Central memory CD4-positive, alpha-beta T cell (primary cell): ENCODE data around the gene PPFIBP1.
"Not testable (repeated sequence)": the region's sequence is repeated elsewhere in the genome, so short reads cannot be mapped to it uniquely, and the experiment has no call there.

Experiments used
- DNase-seq: peaks from one replicate; pipeline ENCODE4 v3.0.0; 2022

Gene PPFIBP1

GRCh38 chr12:27595231-27595642, 71.2 kb downstream of the PPFIBP1 start:
- DNase-seq: no peak

GRCh38 chr12:27598866-27599265, 74.9 kb downstream of the PPFIBP1 start:
- not testable (repeated sequence) for DNase-seq

- DNase-seq: not testable (repeated sequence)
Observed at GRCh38 chr12:27601056-27601828, 77.2 kb downstream of the PPFIBP1 start.

GRCh38 chr12:27602516-27602915, 78.5 kb downstream of the PPFIBP1 start:
- DNase-seq: no peak

GRCh38 chr12:27604431-27604830, 80.4 kb downstream of the PPFIBP1 start:
- DNase-seq: no peak

GRCh38 chr12:27606986-27607385, 83.0 kb downstream of the PPFIBP1 start:
- no peak for DNase-seq

- DNase-seq: no peak
Observed at GRCh38 chr12:27607591-27607990, 83.6 kb downstream of the PPFIBP1 start.

GRCh38 chr12:27608890-27609289, 84.9 kb downstream of the PPFIBP1 start:
- DNase-seq: no peak

GRCh38 chr12:27610374-27610773, 86.4 kb downstream of the PPFIBP1 start:
- no peak for DNase-seq

GRCh38 chr12:27614386-27614785, 90.4 kb downstream of the PPFIBP1 start:
- DNase-seq: no peak

GRCh38 chr12:27614866-27615265, 90.9 kb downstream of the PPFIBP1 start:
- DNase-seq: no peak

- no peak for DNase-seq
Observed at GRCh38 chr12:27615331-27615891, 91.4 kb downstream of the PPFIBP1 start.

GRCh38 chr12:27616356-27617142, 92.5 kb downstream of the PPFIBP1 start:
- DNase-seq: no peak

- no peak for DNase-seq
Observed at GRCh38 chr12:27618836-27619235, 94.8 kb downstream of the PPFIBP1 start.

- no peak for DNase-seq
Observed at GRCh38 chr12:27619308-27619707, 95.3 kb downstream of the PPFIBP1 start.

GRCh38 chr12:27620121-27620520, 96.1 kb downstream of the PPFIBP1 start:
- no peak for DNase-seq

GRCh38 chr12:27622436-27623195, 98.6 kb downstream of the PPFIBP1 start:
- DNase-seq: no peak

- no peak for DNase-seq
Observed at GRCh38 chr12:27623645-27624044, 99.6 kb downstream of the PPFIBP1 start.

- DNase-seq: no peak
Observed at GRCh38 chr12:27624586-27624985, 100.6 kb downstream of the PPFIBP1 start.

GRCh38 chr12:27627123-27627852, 103.3 kb downstream of the PPFIBP1 start:
- no peak for DNase-seq

GRCh38 chr12:27627853-27628469, 104.0 kb downstream of the PPFIBP1 start:
- not testable (repeated sequence) for DNase-seq

GRCh38 chr12:27630219-27630618, 106.2 kb downstream of the PPFIBP1 start:
- not testable (repeated sequence) for DNase-seq
